ENCODE data around the gene FAM171A1. TPM values are rescaled to one million over a fixed set of nuclear protein-coding genes. Genes with fewer than 3 reads are reported as not detected.

FAM171A1 gene
- total and polyA plus RNA-seq, 2 donors (not counting 1 experiment from before 2014, with no cell fraction given) = 8.8 to 10.3 TPM

DNA sequence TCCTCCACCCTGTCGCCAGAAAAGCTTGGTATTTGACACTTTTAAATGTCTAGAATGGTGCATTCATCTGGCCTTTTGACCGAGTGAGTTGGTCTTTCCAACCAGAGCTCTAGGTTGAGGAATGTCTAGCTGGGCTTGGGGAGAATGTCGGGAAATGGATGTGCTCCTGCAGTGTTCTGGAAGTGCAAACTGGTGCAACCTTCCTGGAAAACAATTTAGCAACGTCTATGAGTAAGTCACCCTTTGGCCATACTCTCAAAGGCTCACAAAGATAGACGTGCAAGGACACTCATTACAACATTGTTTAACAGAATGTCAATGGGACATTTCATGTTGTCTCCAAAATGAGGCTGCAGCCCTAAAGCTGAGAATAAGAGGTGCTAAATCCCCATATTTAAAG lies 190.4 kb downstream of the FAM171A1 start:
- Histone ChIP-seq H2AFZ (ENCODE audit: low read length) (no peak overlapping the region), H3K9me3 (ENCODE audit: control insufficient read depth, insufficient read depth, low read depth, low read length) (no peaks in the 10 kb centered on the region), H3K27ac (ENCODE audit: insufficient read depth, low read length) (no peak overlapping the region), H3K4me1 (ENCODE audit: control insufficient read depth, extremely low read depth, insufficient read depth, low read length) (no peaks in the 10 kb centered on the region), H3K4me3 (replicated peaks in 1 of 4; ENCODE audit: control extremely low read depth in 1 of 4, insufficient read depth in 1 of 4, low read depth in 3 of 4, low read length in 4 of 4) (no peak overlapping the region), H3K4me2 (ENCODE audit: extremely low read depth, insufficient read depth, low read length) (no peak overlapping the region), H3K36me3 (ENCODE audit: control insufficient read depth, insufficient read depth, low read length) (no peaks in the 10 kb centered on the region), H3K27me3 (ENCODE audit: control insufficient read depth, insufficient read depth, low read length) (no peaks in the 10 kb centered on the region), H4K20me1 (ENCODE audit: control insufficient read depth, extremely low read depth, insufficient read depth, low read length) (no peaks in the 10 kb centered on the region), H3K9ac (ENCODE audit: insufficient read depth, low read length) (no peak overlapping the region), H3K79me2 (ENCODE audit: control insufficient read depth, insufficient read depth, low read length) (no peaks in the 10 kb centered on the region)
- DNase-seq (ENCODE audit: low read depth in 2 of 2) = no peak
- TF ChIP-seq, protein P1, sequence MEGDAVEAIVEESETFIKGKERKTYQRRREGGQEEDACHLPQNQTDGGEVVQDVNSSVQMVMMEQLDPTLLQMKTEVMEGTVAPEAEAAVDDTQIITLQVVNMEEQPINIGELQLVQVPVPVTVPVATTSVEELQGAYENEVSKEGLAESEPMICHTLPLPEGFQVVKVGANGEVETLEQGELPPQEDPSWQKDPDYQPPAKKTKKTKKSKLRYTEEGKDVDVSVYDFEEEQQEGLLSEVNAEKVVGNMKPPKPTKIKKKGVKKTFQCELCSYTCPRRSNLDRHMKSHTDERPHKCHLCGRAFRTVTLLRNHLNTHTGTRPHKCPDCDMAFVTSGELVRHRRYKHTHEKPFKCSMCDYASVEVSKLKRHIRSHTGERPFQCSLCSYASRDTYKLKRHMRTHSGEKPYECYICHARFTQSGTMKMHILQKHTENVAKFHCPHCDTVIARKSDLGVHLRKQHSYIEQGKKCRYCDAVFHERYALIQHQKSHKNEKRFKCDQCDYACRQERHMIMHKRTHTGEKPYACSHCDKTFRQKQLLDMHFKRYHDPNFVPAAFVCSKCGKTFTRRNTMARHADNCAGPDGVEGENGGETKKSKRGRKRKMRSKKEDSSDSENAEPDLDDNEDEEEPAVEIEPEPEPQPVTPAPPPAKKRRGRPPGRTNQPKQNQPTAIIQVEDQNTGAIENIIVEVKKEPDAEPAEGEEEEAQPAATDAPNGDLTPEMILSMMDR (conservative IDR thresholded peaks at IDR 0.05 in 1 of 2, IDR thresholded peaks at IDR 0.05 in 1 of 2; ENCODE audit: low read depth in 1 of 2, low read length in 2 of 2) = no peak
- no peak for TF ChIP-seq EZH2 (IDR thresholded peaks at IDR 0.05; ENCODE audit: low read length, missing control alignments)

DNA sequence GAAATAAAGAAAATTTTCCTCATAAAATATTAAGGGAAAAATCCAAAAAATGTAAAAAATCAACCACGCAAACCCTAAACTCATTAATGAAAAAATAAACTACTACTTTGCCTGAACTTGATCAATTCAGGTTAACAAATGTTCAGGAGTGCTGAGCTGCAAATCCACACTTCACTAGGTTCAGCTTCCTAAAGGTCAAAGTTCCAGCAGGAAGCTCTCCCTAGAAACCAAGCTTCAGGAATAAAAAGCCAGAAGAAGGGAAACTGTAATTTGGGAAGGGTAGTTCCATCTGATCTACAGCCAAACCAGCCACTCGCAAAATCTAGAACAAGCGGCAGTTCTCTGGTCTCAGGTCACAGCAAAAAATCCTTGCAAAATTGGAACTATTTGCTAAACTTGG lies 194.8 kb downstream of the FAM171A1 start:
- H3K4me1 ChIP-seq (ENCODE audit: control insufficient read depth, extremely low read depth, insufficient read depth, low read length) = no peaks in the 10 kb centered on the region
- H3K4me3 ChIP-seq (replicated peaks in 1 of 4; ENCODE audit: control extremely low read depth in 1 of 4, insufficient read depth in 1 of 4, low read depth in 3 of 4, low read length in 4 of 4) = no peak overlapping the region
- DNase-seq (ENCODE audit: low read depth in 2 of 2) = no peak
- no peaks in the 10 kb centered on the region for H4K20me1 ChIP-seq (ENCODE audit: control insufficient read depth, extremely low read depth, insufficient read depth, low read length)
- no peaks in the 10 kb centered on the region for H3K79me2 ChIP-seq (ENCODE audit: control insufficient read depth, insufficient read depth, low read length)
- no peak overlapping the region for H3K27ac ChIP-seq (ENCODE audit: insufficient read depth, low read length)
- no peak for TF ChIP-seq EZH2 (IDR thresholded peaks at IDR 0.05; ENCODE audit: low read length, missing control alignments)
- TF ChIP-seq, protein P1 (conservative IDR thresholded peaks at IDR 0.05 in 1 of 2, IDR thresholded peaks at IDR 0.05 in 1 of 2; ENCODE audit: low read depth in 1 of 2, low read length in 2 of 2) = no peak
- no peak overlapping the region for H3K9ac ChIP-seq (ENCODE audit: insufficient read depth, low read length)
- H3K27me3 ChIP-seq (ENCODE audit: control insufficient read depth, insufficient read depth, low read length) = no peaks in the 10 kb centered on the region
- H3K36me3 ChIP-seq (ENCODE audit: control insufficient read depth, insufficient read depth, low read length) = no peaks in the 10 kb centered on the region
- H3K4me2 ChIP-seq (ENCODE audit: extremely low read depth, insufficient read depth, low read length) = no peak overlapping the region
- no peaks in the 10 kb centered on the region for H3K9me3 ChIP-seq (ENCODE audit: control insufficient read depth, insufficient read depth, low read depth, low read length)
- H2AFZ ChIP-seq (ENCODE audit: low read length) = no peak overlapping the region

DNA sequence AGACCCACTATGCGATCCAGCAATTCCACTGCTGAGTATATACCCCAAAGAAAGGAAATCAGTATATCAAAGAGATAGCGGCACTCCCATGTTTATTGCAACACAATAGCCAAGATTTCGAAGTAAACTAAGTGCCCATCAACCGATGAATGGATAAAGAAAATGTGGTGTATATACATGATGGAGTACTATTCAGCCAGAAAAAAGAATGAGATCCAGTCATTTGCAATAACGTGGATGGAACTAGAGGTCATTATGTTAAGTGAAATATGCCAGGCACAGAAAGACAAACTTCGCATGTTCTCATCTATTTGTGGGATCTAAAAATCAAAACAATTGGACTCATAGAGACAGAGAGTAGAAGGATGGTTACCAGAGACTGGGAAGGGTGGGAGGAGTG lies 195.5 kb downstream of the FAM171A1 start:
- H3K4me1 ChIP-seq (ENCODE audit: control insufficient read depth, extremely low read depth, insufficient read depth, low read length) = no peaks in the 10 kb centered on the region
- no peaks in the 10 kb centered on the region for H4K20me1 ChIP-seq (ENCODE audit: control insufficient read depth, extremely low read depth, insufficient read depth, low read length)
- H3K9me3 ChIP-seq (ENCODE audit: control insufficient read depth, insufficient read depth, low read depth, low read length) = no peaks in the 10 kb centered on the region
- no peak overlapping the region for H2AFZ ChIP-seq (ENCODE audit: low read length)
- no peaks in the 10 kb centered on the region for H3K79me2 ChIP-seq (ENCODE audit: control insufficient read depth, insufficient read depth, low read length)
- H3K36me3 ChIP-seq (ENCODE audit: control insufficient read depth, insufficient read depth, low read length) = no peaks in the 10 kb centered on the region
- DNase-seq (ENCODE audit: low read depth in 2 of 2) = no peak
- H3K9ac ChIP-seq (ENCODE audit: insufficient read depth, low read length) = no peak overlapping the region
- no peak overlapping the region for H3K4me2 ChIP-seq (ENCODE audit: extremely low read depth, insufficient read depth, low read length)
- H3K4me3 ChIP-seq (replicated peaks in 1 of 4; ENCODE audit: control extremely low read depth in 1 of 4, insufficient read depth in 1 of 4, low read depth in 3 of 4, low read length in 4 of 4) = no peak overlapping the region
- no peaks in the 10 kb centered on the region for H3K27me3 ChIP-seq (ENCODE audit: control insufficient read depth, insufficient read depth, low read length)
- no peak for TF ChIP-seq EZH2 (IDR thresholded peaks at IDR 0.05; ENCODE audit: low read length, missing control alignments)
- TF ChIP-seq, protein P1 (conservative IDR thresholded peaks at IDR 0.05 in 1 of 2, IDR thresholded peaks at IDR 0.05 in 1 of 2; ENCODE audit: low read depth in 1 of 2, low read length in 2 of 2) = no peak
- H3K27ac ChIP-seq (ENCODE audit: insufficient read depth, low read length) = no peak overlapping the region

All from fibroblast of lung (primary cell).